Measurements from ENCODE around the gene AK9. TPM values are rescaled to one million over a fixed set of nuclear protein-coding genes. Genes with fewer than 3 reads are reported as not detected.

The AK9 gene
- total and polyA plus RNA-seq, 9 of the 15 experiments (the other 6 are each of a cell fraction or from before 2014, with no cell fraction given) = 0.59 to 1.9 (median 1.2) TPM

DNA sequence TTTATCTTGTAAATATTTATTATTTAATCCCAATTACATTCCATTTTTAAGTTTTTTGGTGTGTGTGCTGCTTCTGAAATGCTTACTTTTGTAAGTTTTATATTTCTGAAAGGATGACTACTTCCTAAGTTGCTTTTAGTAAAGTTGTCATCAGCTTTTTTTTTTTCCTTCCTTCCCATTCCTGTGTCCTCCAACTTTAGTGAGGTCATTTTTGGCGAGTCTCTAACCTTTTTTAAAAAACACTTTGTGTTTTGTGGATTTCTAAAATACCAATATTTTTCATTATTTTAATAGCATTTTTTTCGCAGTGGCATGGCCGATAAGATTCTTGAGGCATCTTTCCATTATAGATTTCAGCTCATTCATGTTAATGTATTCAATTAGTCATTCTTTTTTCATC, 31.0 kb upstream of the AK9 start:
- intact Hi-C loops (cut with micrococcal nuclease) = no loop called here
- TF ChIP-seq PHB2 (IDR thresholded peaks at IDR 0.05; ENCODE audit: low read depth) (no peak), CEBPZ (IDR thresholded peaks at IDR 0.05; ENCODE audit: borderline replicate concordance, low read depth, low read length) (no peak), ZNF232 (CRISPR knock-in tag; IDR thresholded peaks at IDR 0.05) (no peak), ARNT (IDR thresholded peaks at IDR 0.05) (no peak), ZNF311 (CRISPR knock-in tag; IDR thresholded peaks at IDR 0.05) (no peak), ZNF197 (CRISPR knock-in tag; IDR thresholded peaks at IDR 0.05; ENCODE audit: low read depth) (no peak), PKNOX1 (IDR thresholded peaks at IDR 0.05) (no peak), SMAD3 (CRISPR knock-in tag; conservative IDR thresholded peaks at IDR 0.05) (no peak), RBM34 (IDR thresholded peaks at IDR 0.05; ENCODE audit: borderline replicate concordance, insufficient read depth, low read length) (no peak)
- TF ChIP-seq, protein P1, sequence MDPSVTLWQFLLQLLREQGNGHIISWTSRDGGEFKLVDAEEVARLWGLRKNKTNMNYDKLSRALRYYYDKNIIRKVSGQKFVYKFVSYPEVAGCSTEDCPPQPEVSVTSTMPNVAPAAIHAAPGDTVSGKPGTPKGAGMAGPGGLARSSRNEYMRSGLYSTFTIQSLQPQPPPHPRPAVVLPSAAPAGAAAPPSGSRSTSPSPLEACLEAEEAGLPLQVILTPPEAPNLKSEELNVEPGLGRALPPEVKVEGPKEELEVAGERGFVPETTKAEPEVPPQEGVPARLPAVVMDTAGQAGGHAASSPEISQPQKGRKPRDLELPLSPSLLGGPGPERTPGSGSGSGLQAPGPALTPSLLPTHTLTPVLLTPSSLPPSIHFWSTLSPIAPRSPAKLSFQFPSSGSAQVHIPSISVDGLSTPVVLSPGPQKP (CRISPR knock-in tag; IDR thresholded peaks at IDR 0.05) = no peak
- TF ChIP-seq, protein P2, sequence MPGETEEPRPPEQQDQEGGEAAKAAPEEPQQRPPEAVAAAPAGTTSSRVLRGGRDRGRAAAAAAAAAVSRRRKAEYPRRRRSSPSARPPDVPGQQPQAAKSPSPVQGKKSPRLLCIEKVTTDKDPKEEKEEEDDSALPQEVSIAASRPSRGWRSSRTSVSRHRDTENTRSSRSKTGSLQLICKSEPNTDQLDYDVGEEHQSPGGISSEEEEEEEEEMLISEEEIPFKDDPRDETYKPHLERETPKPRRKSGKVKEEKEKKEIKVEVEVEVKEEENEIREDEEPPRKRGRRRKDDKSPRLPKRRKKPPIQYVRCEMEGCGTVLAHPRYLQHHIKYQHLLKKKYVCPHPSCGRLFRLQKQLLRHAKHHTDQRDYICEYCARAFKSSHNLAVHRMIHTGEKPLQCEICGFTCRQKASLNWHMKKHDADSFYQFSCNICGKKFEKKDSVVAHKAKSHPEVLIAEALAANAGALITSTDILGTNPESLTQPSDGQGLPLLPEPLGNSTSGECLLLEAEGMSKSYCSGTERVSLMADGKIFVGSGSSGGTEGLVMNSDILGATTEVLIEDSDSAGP (CRISPR knock-in tag; IDR thresholded peaks at IDR 0.05) = no peak
- TF ChIP-seq, protein P3, sequence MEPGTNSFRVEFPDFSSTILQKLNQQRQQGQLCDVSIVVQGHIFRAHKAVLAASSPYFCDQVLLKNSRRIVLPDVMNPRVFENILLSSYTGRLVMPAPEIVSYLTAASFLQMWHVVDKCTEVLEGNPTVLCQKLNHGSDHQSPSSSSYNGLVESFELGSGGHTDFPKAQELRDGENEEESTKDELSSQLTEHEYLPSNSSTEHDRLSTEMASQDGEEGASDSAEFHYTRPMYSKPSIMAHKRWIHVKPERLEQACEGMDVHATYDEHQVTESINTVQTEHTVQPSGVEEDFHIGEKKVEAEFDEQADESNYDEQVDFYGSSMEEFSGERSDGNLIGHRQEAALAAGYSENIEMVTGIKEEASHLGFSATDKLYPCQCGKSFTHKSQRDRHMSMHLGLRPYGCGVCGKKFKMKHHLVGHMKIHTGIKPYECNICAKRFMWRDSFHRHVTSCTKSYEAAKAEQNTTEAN (CRISPR knock-in tag; IDR thresholded peaks at IDR 0.05) = no peak
- TF ChIP-seq, protein P4, sequence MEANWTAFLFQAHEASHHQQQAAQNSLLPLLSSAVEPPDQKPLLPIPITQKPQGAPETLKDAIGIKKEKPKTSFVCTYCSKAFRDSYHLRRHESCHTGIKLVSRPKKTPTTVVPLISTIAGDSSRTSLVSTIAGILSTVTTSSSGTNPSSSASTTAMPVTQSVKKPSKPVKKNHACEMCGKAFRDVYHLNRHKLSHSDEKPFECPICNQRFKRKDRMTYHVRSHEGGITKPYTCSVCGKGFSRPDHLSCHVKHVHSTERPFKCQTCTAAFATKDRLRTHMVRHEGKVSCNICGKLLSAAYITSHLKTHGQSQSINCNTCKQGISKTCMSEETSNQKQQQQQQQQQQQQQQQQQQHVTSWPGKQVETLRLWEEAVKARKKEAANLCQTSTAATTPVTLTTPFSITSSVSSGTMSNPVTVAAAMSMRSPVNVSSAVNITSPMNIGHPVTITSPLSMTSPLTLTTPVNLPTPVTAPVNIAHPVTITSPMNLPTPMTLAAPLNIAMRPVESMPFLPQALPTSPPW (CRISPR knock-in tag; IDR thresholded peaks at IDR 0.05) = no peak

More for the DNA sequence above, 31.0 kb upstream of the AK9 start:
- H3K27ac ChIP-seq (ENCODE audit: extremely low read depth, low read depth, low read length) = no peak overlapping the region
- BruUV-seq (replicated peaks) = no TSS peak
- ChIA-PET CTCF (ENCODE audit: low intra/inter-chr PET ratio) (no interaction called here), POLR2A (interaction anchor here (0.9 kb wide), 1 partner anchor 15 kb away, joined by 3 read pairs; no protein-coding TSS in a partner anchor)
- DNase-seq (ENCODE audit: extremely low read depth in 1 of 4, low spot score in 3 of 4) (no peak), FAIRE-seq (no peak), ATAC-seq (no peak)
- no peak overlapping the region for H3K4me3 ChIP-seq
- no peak overlapping the region for H2AFZ ChIP-seq (ENCODE audit: low read depth, low read length)
- in situ Hi-C loops (cut with MboI) = no loop called here
- no peak overlapping the region for H3K9ac ChIP-seq (ENCODE audit: insufficient read depth in 1 of 2, low read depth in 2 of 2, low read length in 2 of 2)
- H3K36me3 ChIP-seq (ENCODE audit: control insufficient read depth, insufficient read depth, low read length) = no peaks in the 10 kb centered on the region
- H3K79me2 ChIP-seq (ENCODE audit: control insufficient read depth, insufficient read depth, low read length) = no peaks in the 10 kb centered on the region
- H3K4me1 ChIP-seq (replicated peaks in 1 of 2; ENCODE audit: control insufficient read depth in 2 of 2, insufficient read depth in 2 of 2, low read length in 2 of 2) = no peaks in the 10 kb centered on the region
- WGBS (ENCODE audit: insufficient coverage, low coverage, missing lambda C conversion rate) = 7% methylated on average over 3 of the region's 3 CpGs
- H3K4me2 ChIP-seq (ENCODE audit: insufficient read depth, low read length) = no peak overlapping the region
- H3K27me3 ChIP-seq (ENCODE audit: control insufficient read depth in 2 of 2, insufficient read depth in 2 of 2, low read length in 2 of 2) = no peaks in the 10 kb centered on the region
- H4K20me1 ChIP-seq (replicated peaks; ENCODE audit: control insufficient read depth, insufficient read depth, low read length) = no peaks in the 10 kb centered on the region
- no peaks in the 10 kb centered on the region for H3K9me1 ChIP-seq (ENCODE audit: control insufficient read depth, insufficient read depth, low read length)
- H3K9me3 ChIP-seq (replicated peaks; ENCODE audit: control insufficient read depth, insufficient read depth, low read depth, low read length) = no peaks in the 10 kb centered on the region

Measured in K562 (cell line).